GM12892 (cell line): ENCODE measurements around the gene METTL23.

Experiments used
- POLR2A ChIP-seq: IDR thresholded peaks from 2 replicates; pipeline ENCODE4 v1.6.1; 2011; ENCODE audit warnings: low read depth, low read length, control low read depth
- POLR2AphosphoS5 ChIP-seq: IDR thresholded peaks from 2 replicates; pipeline ENCODE4 v1.6.1; 2011; ENCODE audit warnings: low read depth, low read length, control low read depth
- TAF1 ChIP-seq: IDR thresholded peaks from 2 replicates; pipeline ENCODE4 v1.6.1; 2011; ENCODE audit warnings: low read depth, mild to moderate bottlenecking, control low read depth, low read length, borderline replicate concordance

GRCh38 chr17:76702941-76703637 lies 23.6 kb upstream of the METTL23 start:
- TF ChIP-seq POLR2A = no peak
- no peak for TF ChIP-seq TAF1
- TF ChIP-seq POLR2AphosphoS5 = no peak
